HepG2 (cell line): ENCODE data around the gene HAUS1. TPM values are rescaled to one million over a fixed set of nuclear protein-coding genes. Genes with fewer than 3 reads are reported as not detected.
A peak's percentile ranks its signal among the peaks of the same experiment; 100 is the strongest.

Experiments
- ATAD3A ChIP-seq: sonication (generic); formaldehyde crosslinking; IDR thresholded peaks from 2 replicates; pipeline ENCODE4 v1.4.0; 2020; ENCODE audit warnings: missing genetic modification reagents
- CENPX ChIP-seq: sonication (generic); formaldehyde crosslinking; IDR thresholded peaks from 2 replicates; pipeline ENCODE4 v1.9.0; 2021; ENCODE audit warnings: mild to moderate bottlenecking, missing genetic modification reagents, moderate library complexity
- FOSL2 ChIP-seq: sonication (generic); formaldehyde crosslinking; IDR thresholded peaks from 2 replicates; pipeline ENCODE4 v1.4.0; 2020; ENCODE audit warnings: missing genetic modification reagents
- HCFC1 ChIP-seq: fragments of 150-350 bp; IDR thresholded peaks from 2 replicates; pipeline ENCODE4 v1.6.1; 2014; ENCODE audit warnings: low read depth, low read length
- MBD4 ChIP-seq: IDR thresholded peaks from 2 replicates; pipeline ENCODE4 v1.6.1; 2012; ENCODE audit warnings: low read length, inconsistent platforms, borderline replicate concordance
- MXI1 ChIP-seq: IDR thresholded peaks from 3 replicates; pipeline ENCODE4 v1.6.1; 2012; ENCODE audit warnings: low read depth, low read length, inconsistent platforms, borderline replicate concordance
- NR1H2 ChIP-seq: sonication (generic); formaldehyde crosslinking; IDR thresholded peaks from 2 replicates; pipeline ENCODE4 v1.8.1; 2022; ENCODE audit warnings: low read depth, missing genetic modification reagents, borderline replicate concordance
- NR3C1 ChIP-seq: sonication (generic); formaldehyde crosslinking; IDR thresholded peaks from 2 replicates; pipeline ENCODE4 v1.4.0; 2020; ENCODE audit warnings: missing genetic modification reagents
- RBM22 ChIP-seq: fragments of 200-400 bp; formaldehyde crosslinking; optimal IDR thresholded peaks from 2 replicates; pipeline ENCODE3; 2017; ENCODE audit warnings: mild to moderate bottlenecking, low read length, moderate library complexity
- RFXANK ChIP-seq: IDR thresholded peaks from 2 replicates; pipeline ENCODE4 v1.6.1; 2016
- TBX2 ChIP-seq: sonication (generic); formaldehyde crosslinking; IDR thresholded peaks from 2 replicates; pipeline ENCODE4 v1.5.0; 2020; ENCODE audit warnings: missing genetic modification reagents, mild to moderate bottlenecking, borderline replicate concordance
- YEATS2 ChIP-seq: sonication (generic); formaldehyde crosslinking; IDR thresholded peaks from 2 replicates; pipeline ENCODE4 v1.4.0; 2020; ENCODE audit warnings: missing genetic modification reagents, borderline replicate concordance
- ZNF180 ChIP-seq: sonication (generic); formaldehyde crosslinking; IDR thresholded peaks from 2 replicates; pipeline ENCODE4 v1.4.0; 2020; ENCODE audit warnings: low read depth, missing genetic modification reagents, borderline replicate concordance
- ZNF331 ChIP-seq: sonication (generic); formaldehyde crosslinking; IDR thresholded peaks from 2 replicates; pipeline ENCODE4 v1.4.0; 2020; ENCODE audit warnings: missing genetic modification reagents
- ZNF570 ChIP-seq: sonication (generic); formaldehyde crosslinking; IDR thresholded peaks from 2 replicates; pipeline ENCODE4 v1.4.0; 2020; ENCODE audit warnings: mild to moderate bottlenecking, missing genetic modification reagents, borderline replicate concordance
- ZNF678 ChIP-seq: sonication (generic); formaldehyde crosslinking; IDR thresholded peaks from 2 replicates; pipeline ENCODE4 v1.4.0; 2020; ENCODE audit warnings: mild to moderate bottlenecking, missing genetic modification reagents
- ZNF766 ChIP-seq: sonication (generic); formaldehyde crosslinking; IDR thresholded peaks from 2 replicates; pipeline ENCODE4 v1.5.0; 2020; ENCODE audit warnings: missing genetic modification reagents, borderline replicate concordance
- ZNF850 ChIP-seq: sonication (generic); formaldehyde crosslinking; conservative IDR thresholded peaks from 2 replicates; pipeline ENCODE4 v1.9.0; 2021; ENCODE audit warnings: mild to moderate bottlenecking, missing genetic modification reagents
- polyA plus RNA-seq, 8 experiments: library from polyadenylated mRNA; depleted of rRNA in 3 of 8; stranded (reverse) in 7 of 8; unstranded in 1 of 8; fragments of >200 nt; fragmentation: Illumina TruSeq in 4 of 8; extraction: Trizol in 4 of 8; gene quantifications; 2 replicates each; pipeline versions ENCODE4 v1.2.1 to v1.2.3, GENCODE V29; 2011 to 2016; ENCODE audit warnings: low read depth in 4 of 8, missing spikeins in 1 of 8, mixed read lengths in 1 of 8; ENCODE audit not compliant: insufficient read depth in 1 of 8
- total RNA-seq, 5 experiments: library from RNA; depleted of rRNA; stranded (reverse); fragments of >200 nt; fragmentation: Illumina TruSeq; extraction: Trizol; gene quantifications; 2 replicates each; pipeline ENCODE4 v1.2.3, GENCODE V29; 2016; ENCODE audit warnings: low read depth in 1 of 5
- TF ChIP-seq, protein P1 (sequence below): sonication (generic); formaldehyde crosslinking; IDR thresholded peaks from 2 replicates; pipeline ENCODE4 v1.4.0; 2020; ENCODE audit warnings: missing genetic modification reagents
- TF ChIP-seq, protein P2 (sequence below): IDR thresholded peaks from 2 replicates; pipeline ENCODE4 v1.6.1; 2012; ENCODE audit warnings: inconsistent platforms
- TF ChIP-seq, protein P3 (sequence below): sonication (generic); formaldehyde crosslinking; IDR thresholded peaks from 2 replicates; pipeline ENCODE4 v1.5.1; 2020; ENCODE audit warnings: missing genetic modification reagents, mild to moderate bottlenecking, borderline replicate concordance
- TF ChIP-seq, protein P4 (sequence below): sonication (generic); formaldehyde crosslinking; IDR thresholded peaks from 2 replicates; pipeline ENCODE4 v1.4.0; 2020; ENCODE audit warnings: missing genetic modification reagents
- TF ChIP-seq, protein P5 (sequence below): IDR thresholded peaks from 2 replicates; pipeline ENCODE4 v1.6.1; 2012; ENCODE audit warnings: low read length, improper control_type of control experiment

The HAUS1 gene
- total and polyA plus RNA-seq, 2 of the 13 experiments (the other 11 are each of a cell fraction or from before 2014, with no cell fraction given): 20.6 to 59.2 TPM

DNA sequence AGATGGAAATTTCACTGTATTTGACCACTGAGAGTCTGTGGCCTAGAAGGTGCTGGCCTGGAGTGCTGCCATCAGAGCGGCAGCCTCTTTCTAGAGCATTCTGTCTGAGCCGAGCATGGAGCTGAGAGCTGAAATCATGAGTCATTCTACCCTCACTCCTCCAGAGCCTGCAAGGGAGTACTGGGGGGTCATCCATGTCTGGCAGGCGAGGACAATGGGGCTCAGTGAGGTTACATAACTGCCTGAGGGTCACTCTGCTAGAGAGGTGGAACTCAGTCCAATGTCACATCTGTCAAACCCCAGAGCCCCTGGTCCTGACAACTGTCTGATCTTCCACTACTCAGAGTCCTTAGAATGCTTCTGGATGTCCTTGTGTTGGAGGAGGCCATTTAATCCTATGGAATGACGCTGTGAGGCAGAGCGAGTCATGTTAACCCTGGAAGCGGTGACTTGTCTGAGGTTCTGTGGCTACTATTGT, 65.3 kb downstream of the HAUS1 start (continued):
- 0 out of 2 replicates have a peak, but pooled peaks have one; percentile 7 for TF ChIP-seq ZNF331 (CRISPR knock-in tag)
- no peak for TF ChIP-seq YEATS2 (CRISPR knock-in tag)
- TF ChIP-seq NR1H2: no peak
- no peak for TF ChIP-seq RFXANK
- TF ChIP-seq, protein P1, sequence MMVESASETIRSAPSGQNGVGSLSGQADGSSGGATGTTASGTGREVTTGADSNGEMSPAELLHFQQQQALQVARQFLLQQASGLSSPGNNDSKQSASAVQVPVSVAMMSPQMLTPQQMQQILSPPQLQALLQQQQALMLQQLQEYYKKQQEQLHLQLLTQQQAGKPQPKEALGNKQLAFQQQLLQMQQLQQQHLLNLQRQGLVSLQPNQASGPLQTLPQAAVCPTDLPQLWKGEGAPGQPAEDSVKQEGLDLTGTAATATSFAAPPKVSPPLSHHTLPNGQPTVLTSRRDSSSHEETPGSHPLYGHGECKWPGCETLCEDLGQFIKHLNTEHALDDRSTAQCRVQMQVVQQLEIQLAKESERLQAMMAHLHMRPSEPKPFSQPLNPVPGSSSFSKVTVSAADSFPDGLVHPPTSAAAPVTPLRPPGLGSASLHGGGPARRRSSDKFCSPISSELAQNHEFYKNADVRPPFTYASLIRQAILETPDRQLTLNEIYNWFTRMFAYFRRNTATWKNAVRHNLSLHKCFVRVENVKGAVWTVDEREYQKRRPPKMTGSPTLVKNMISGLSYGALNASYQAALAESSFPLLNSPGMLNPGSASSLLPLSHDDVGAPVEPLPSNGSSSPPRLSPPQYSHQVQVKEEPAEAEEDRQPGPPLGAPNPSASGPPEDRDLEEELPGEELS (CRISPR knock-in tag): no peak
- no peak for TF ChIP-seq RBM22
- TF ChIP-seq, protein P2, sequence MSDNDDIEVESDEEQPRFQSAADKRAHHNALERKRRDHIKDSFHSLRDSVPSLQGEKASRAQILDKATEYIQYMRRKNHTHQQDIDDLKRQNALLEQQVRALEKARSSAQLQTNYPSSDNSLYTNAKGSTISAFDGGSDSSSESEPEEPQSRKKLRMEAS: peak; percentile 15; the same call in 1 of the 2 replicates
- no peak for TF ChIP-seq ATAD3A (CRISPR knock-in tag)
- TF ChIP-seq ZNF180: no peak
- TF ChIP-seq MBD4: no peak
- TF ChIP-seq, protein P3, sequence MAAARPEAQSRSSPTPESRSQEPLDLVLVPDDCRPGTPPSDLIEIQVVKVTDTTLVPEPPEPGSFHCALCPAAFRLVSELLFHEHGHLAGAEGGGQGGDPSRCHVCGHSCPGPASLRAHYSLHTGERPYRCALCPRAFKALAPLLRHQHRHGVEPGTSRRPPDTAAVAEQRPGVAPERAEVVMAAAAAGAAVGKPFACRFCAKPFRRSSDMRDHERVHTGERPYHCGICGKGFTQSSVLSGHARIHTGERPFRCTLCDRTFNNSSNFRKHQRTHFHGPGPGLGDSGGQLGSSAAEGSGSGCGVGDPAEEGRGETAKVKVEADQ (CRISPR knock-in tag): no peak
- TF ChIP-seq, protein P4, sequence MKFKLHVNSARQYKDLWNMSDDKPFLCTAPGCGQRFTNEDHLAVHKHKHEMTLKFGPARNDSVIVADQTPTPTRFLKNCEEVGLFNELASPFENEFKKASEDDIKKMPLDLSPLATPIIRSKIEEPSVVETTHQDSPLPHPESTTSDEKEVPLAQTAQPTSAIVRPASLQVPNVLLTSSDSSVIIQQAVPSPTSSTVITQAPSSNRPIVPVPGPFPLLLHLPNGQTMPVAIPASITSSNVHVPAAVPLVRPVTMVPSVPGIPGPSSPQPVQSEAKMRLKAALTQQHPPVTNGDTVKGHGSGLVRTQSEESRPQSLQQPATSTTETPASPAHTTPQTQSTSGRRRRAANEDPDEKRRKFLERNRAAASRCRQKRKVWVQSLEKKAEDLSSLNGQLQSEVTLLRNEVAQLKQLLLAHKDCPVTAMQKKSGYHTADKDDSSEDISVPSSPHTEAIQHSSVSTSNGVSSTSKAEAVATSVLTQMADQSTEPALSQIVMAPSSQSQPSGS: no peak
- TF ChIP-seq ZNF678: no peak
- no peak for TF ChIP-seq HCFC1
- no peak for TF ChIP-seq TBX2 (CRISPR knock-in tag)
- TF ChIP-seq CENPX: no peak
- TF ChIP-seq ZNF766 (CRISPR knock-in tag): no peak
- TF ChIP-seq ZNF850 (CRISPR knock-in tag): no peak
- no peak for TF ChIP-seq ZNF570 (CRISPR knock-in tag)
- no peak for TF ChIP-seq NR3C1 (CRISPR knock-in tag)
- peak; percentile 82 for TF ChIP-seq FOSL2 (CRISPR knock-in tag)
- TF ChIP-seq, protein P5, sequence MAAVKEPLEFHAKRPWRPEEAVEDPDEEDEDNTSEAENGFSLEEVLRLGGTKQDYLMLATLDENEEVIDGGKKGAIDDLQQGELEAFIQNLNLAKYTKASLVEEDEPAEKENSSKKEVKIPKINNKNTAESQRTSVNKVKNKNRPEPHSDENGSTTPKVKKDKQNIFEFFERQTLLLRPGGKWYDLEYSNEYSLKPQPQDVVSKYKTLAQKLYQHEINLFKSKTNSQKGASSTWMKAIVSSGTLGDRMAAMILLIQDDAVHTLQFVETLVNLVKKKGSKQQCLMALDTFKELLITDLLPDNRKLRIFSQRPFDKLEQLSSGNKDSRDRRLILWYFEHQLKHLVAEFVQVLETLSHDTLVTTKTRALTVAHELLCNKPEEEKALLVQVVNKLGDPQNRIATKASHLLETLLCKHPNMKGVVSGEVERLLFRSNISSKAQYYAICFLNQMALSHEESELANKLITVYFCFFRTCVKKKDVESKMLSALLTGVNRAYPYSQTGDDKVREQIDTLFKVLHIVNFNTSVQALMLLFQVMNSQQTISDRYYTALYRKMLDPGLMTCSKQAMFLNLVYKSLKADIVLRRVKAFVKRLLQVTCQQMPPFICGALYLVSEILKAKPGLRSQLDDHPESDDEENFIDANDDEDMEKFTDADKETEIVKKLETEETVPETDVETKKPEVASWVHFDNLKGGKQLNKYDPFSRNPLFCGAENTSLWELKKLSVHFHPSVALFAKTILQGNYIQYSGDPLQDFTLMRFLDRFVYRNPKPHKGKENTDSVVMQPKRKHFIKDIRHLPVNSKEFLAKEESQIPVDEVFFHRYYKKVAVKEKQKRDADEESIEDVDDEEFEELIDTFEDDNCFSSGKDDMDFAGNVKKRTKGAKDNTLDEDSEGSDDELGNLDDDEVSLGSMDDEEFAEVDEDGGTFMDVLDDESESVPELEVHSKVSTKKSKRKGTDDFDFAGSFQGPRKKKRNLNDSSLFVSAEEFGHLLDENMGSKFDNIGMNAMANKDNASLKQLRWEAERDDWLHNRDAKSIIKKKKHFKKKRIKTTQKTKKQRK: no peak
- TF ChIP-seq MXI1: no peak
